HepG2 (cell line): ENCODE measurements around the gene SLC25A25. TPM values are rescaled to one million over a fixed set of nuclear protein-coding genes. Genes with fewer than 3 reads are reported as not detected.

Experiments used
- ATF7-NPFF ChIP-seq: sonication (generic); formaldehyde crosslinking; IDR thresholded peaks from 2 replicates; pipeline ENCODE4 v1.8.1; 2023; ENCODE audit warnings: mild to moderate bottlenecking, low read depth, missing genetic modification reagents, moderate library complexity
- HNF4G ChIP-seq, 2 experiments: sonication (generic) in 1 of 2; formaldehyde crosslinking in 1 of 2; IDR thresholded peaks; 2 replicates each; pipeline versions ENCODE4 v1.4.0 to v1.6.1; 2011 to 2020; ENCODE audit warnings: borderline replicate concordance in 2 of 2, low read depth in 2 of 2, mild to moderate bottlenecking in 2 of 2, low read length in 1 of 2, missing genetic modification reagents in 1 of 2, moderate library complexity in 1 of 2
- MAFF ChIP-seq: IDR thresholded peaks from 2 replicates; pipeline ENCODE4 v1.6.1; 2011; ENCODE audit warnings: low read depth, low read length, improper control_type of control experiment
- NCOA5 ChIP-seq: sonication (generic); formaldehyde crosslinking; IDR thresholded peaks from 2 replicates; pipeline ENCODE4 v1.4.0; 2020; ENCODE audit warnings: missing genetic modification reagents
- NR2F6 ChIP-seq, 2 experiments: IDR thresholded peaks; 2 replicates each; pipeline ENCODE4 v1.6.1; 2016; ENCODE audit warnings: antibody characterized with exemption in 1 of 2, mild to moderate bottlenecking in 1 of 2
- RAD21 ChIP-seq: fragments of 450-650 bp; formaldehyde crosslinking; IDR thresholded peaks from 2 replicates; pipeline ENCODE4 v1.5.0; 2020; ENCODE audit warnings: mild to moderate bottlenecking
- SAP130 ChIP-seq: IDR thresholded peaks from 2 replicates; pipeline ENCODE4 v1.6.1; 2016; ENCODE audit warnings: low read depth
- SIN3A ChIP-seq: IDR thresholded peaks from 2 replicates; pipeline ENCODE4 v1.6.1; 2011; ENCODE audit warnings: low read depth, mild to moderate bottlenecking, control low read depth, low read length, borderline replicate concordance
- SNAI1 ChIP-seq: sonication (generic); formaldehyde crosslinking; IDR thresholded peaks from 2 replicates; pipeline ENCODE4 v1.5.0; 2020; ENCODE audit warnings: mild to moderate bottlenecking, missing genetic modification reagents, borderline replicate concordance
- ZMAT3 ChIP-seq: sonication (generic); formaldehyde crosslinking; conservative IDR thresholded peaks from 2 replicates; pipeline ENCODE4 v1.7.0; 2021; ENCODE audit warnings: missing genetic modification reagents
- ZNF629 ChIP-seq: sonication (generic); formaldehyde crosslinking; conservative IDR thresholded peaks from 2 replicates; pipeline ENCODE4 v1.5.0; 2020; ENCODE audit warnings: missing genetic modification reagents
- ZNF883 ChIP-seq: sonication (generic); formaldehyde crosslinking; IDR thresholded peaks from 2 replicates; pipeline ENCODE4 v1.5.1; 2020; ENCODE audit warnings: mild to moderate bottlenecking, missing genetic modification reagents; ENCODE audit errors: not compliant biosample characterization
- polyA plus RNA-seq, 8 experiments: library from polyadenylated mRNA; depleted of rRNA in 3 of 8; stranded (reverse) in 7 of 8; unstranded in 1 of 8; fragments of >200 nt; fragmentation: Illumina TruSeq in 4 of 8; extraction: Trizol in 4 of 8; gene quantifications; 2 replicates each; pipeline versions ENCODE4 v1.2.1 to v1.2.3, GENCODE V29; 2011 to 2016; ENCODE audit warnings: low read depth in 4 of 8, missing spikeins in 1 of 8, mixed read lengths in 1 of 8; ENCODE audit not compliant: insufficient read depth in 1 of 8
- total RNA-seq, 5 experiments: library from RNA; depleted of rRNA; stranded (reverse); fragments of >200 nt; fragmentation: Illumina TruSeq; extraction: Trizol; gene quantifications; 2 replicates each; pipeline ENCODE4 v1.2.3, GENCODE V29; 2016; ENCODE audit warnings: low read depth in 1 of 5
- TF ChIP-seq, protein P1 (sequence below): sonication (generic); formaldehyde crosslinking; IDR thresholded peaks from 2 replicates; pipeline ENCODE4 v1.4.0; 2020; ENCODE audit warnings: missing genetic modification reagents
- TF ChIP-seq, protein P2 (sequence below): sonication (generic); formaldehyde crosslinking; IDR thresholded peaks from 2 replicates; pipeline ENCODE4 v1.4.0; 2020; ENCODE audit warnings: mild to moderate bottlenecking, missing genetic modification reagents
- TF ChIP-seq, protein P3 (sequence below): sonication (generic); formaldehyde crosslinking; IDR thresholded peaks from 2 replicates; pipeline ENCODE4 v1.5.0; 2020; ENCODE audit warnings: mild to moderate bottlenecking, missing genetic modification reagents, borderline replicate concordance
- TF ChIP-seq, protein P4 (sequence below): sonication (generic); formaldehyde crosslinking; IDR thresholded peaks from 2 replicates; pipeline ENCODE4 v1.4.0; 2020; ENCODE audit warnings: missing genetic modification reagents, borderline replicate concordance

The SLC25A25 gene
- total and polyA plus RNA-seq, 2 of the 13 experiments (the other 11 are each of a cell fraction or from before 2014, with no cell fraction given), result 10.5 to 24.8 TPM

DNA sequence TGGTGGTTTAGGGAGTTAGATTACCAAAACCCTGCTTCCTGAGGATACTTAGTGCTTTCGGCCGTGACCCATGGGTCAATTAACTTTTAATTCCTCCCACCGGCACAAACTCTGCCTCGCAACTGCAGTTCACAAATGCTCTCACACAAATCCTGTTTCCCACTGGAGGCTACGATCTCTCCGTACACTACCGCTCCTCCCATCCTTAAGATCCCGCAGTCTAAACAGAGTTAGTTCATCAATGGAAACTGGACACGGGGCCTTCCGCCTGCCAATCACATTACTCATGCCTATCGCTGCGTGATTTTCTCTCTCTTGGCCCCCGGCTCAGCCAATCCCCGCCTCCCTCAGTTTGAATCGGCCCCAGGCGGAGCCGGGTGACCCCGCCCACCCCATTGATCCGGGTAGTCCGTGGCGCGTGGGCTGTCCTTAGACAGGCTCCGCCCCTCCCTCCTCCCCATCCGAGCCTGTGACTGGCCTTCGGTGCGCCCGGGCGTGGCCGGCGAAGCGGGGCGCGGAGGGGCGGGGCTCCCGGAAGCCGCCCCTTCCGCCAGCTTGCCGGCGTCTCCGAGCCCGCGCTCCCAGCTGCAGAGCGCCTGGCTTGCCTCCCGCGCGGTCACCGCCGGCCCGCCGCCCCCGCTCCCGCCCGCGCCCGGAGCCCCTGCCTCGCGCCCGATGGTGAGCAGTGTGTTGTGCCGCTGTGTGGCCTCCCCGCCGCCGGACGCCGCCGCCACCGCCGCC lies at the start of gene SLC25A25 (continued):
- TF ChIP-seq SIN3A, result 0 out of 2 replicates have a peak, but pooled peaks have one; percentile 38
- TF ChIP-seq ZNF883 (CRISPR knock-in tag), result no peak
- TF ChIP-seq, protein P1, sequence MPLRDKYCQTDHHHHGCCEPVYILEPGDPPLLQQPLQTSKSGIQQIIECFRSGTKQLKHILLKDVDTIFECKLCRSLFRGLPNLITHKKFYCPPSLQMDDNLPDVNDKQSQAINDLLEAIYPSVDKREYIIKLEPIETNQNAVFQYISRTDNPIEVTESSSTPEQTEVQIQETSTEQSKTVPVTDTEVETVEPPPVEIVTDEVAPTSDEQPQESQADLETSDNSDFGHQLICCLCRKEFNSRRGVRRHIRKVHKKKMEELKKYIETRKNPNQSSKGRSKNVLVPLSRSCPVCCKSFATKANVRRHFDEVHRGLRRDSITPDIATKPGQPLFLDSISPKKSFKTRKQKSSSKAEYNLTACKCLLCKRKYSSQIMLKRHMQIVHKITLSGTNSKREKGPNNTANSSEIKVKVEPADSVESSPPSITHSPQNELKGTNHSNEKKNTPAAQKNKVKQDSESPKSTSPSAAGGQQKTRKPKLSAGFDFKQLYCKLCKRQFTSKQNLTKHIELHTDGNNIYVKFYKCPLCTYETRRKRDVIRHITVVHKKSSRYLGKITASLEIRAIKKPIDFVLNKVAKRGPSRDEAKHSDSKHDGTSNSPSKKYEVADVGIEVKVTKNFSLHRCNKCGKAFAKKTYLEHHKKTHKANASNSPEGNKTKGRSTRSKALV (CRISPR knock-in tag), result 0 out of 2 replicates have a peak, but pooled peaks have one; percentile 16
- no peak for TF ChIP-seq MAFF
- TF ChIP-seq, protein P2, sequence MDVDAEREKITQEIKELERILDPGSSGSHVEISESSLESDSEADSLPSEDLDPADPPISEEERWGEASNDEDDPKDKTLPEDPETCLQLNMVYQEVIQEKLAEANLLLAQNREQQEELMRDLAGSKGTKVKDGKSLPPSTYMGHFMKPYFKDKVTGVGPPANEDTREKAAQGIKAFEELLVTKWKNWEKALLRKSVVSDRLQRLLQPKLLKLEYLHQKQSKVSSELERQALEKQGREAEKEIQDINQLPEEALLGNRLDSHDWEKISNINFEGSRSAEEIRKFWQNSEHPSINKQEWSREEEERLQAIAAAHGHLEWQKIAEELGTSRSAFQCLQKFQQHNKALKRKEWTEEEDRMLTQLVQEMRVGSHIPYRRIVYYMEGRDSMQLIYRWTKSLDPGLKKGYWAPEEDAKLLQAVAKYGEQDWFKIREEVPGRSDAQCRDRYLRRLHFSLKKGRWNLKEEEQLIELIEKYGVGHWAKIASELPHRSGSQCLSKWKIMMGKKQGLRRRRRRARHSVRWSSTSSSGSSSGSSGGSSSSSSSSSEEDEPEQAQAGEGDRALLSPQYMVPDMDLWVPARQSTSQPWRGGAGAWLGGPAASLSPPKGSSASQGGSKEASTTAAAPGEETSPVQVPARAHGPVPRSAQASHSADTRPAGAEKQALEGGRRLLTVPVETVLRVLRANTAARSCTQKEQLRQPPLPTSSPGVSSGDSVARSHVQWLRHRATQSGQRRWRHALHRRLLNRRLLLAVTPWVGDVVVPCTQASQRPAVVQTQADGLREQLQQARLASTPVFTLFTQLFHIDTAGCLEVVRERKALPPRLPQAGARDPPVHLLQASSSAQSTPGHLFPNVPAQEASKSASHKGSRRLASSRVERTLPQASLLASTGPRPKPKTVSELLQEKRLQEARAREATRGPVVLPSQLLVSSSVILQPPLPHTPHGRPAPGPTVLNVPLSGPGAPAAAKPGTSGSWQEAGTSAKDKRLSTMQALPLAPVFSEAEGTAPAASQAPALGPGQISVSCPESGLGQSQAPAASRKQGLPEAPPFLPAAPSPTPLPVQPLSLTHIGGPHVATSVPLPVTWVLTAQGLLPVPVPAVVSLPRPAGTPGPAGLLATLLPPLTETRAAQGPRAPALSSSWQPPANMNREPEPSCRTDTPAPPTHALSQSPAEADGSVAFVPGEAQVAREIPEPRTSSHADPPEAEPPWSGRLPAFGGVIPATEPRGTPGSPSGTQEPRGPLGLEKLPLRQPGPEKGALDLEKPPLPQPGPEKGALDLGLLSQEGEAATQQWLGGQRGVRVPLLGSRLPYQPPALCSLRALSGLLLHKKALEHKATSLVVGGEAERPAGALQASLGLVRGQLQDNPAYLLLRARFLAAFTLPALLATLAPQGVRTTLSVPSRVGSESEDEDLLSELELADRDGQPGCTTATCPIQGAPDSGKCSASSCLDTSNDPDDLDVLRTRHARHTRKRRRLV, result no peak
- TF ChIP-seq, protein P3, sequence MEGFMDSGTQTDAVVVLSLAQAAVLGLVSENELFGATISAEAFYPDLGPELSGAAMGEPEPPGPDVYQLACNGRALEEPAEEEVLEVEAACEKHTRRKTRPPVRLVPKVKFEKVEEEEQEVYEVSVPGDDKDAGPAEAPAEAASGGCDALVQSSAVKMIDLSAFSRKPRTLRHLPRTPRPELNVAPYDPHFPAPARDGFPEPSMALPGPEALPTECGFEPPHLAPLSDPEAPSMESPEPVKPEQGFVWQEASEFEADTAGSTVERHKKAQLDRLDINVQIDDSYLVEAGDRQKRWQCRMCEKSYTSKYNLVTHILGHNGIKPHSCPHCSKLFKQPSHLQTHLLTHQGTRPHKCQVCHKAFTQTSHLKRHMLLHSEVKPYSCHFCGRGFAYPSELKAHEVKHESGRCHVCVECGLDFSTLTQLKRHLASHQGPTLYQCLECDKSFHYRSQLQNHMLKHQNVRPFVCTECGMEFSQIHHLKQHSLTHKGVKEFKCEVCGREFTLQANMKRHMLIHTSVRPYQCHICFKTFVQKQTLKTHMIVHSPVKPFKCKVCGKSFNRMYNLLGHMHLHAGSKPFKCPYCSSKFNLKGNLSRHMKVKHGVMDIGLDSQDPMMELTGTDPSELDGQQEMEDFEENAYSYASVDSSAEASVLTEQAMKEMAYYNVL, result no peak
- TF ChIP-seq NR2F6 (IDR thresholded peaks at IDR 0.05), result no peak
- no peak for TF ChIP-seq NR2F6 (CRISPR knock-in tag; IDR thresholded peaks at IDR 0.05)
- no peak for TF ChIP-seq SNAI1 (CRISPR knock-in tag)
- no peak for TF ChIP-seq HNF4G (IDR thresholded peaks at IDR 0.05; ENCODE audit: borderline replicate concordance, low read depth, low read length)
- no peak for TF ChIP-seq HNF4G (CRISPR knock-in tag; IDR thresholded peaks at IDR 0.05; ENCODE audit: borderline replicate concordance, low read depth)
- peak; percentile 85 for TF ChIP-seq SAP130 (CRISPR knock-in tag)
- TF ChIP-seq ATF7-NPFF (CRISPR knock-in tag), result peak; percentile 33; the same call in 1 of the 2 replicates
- TF ChIP-seq ZMAT3 (CRISPR knock-in tag), result no peak; the same call in 1 of the 2 replicates
- 0 out of 2 replicates have a peak, but pooled peaks have one; percentile 41 for TF ChIP-seq RAD21 (CRISPR knock-in tag)
- TF ChIP-seq, protein P4, sequence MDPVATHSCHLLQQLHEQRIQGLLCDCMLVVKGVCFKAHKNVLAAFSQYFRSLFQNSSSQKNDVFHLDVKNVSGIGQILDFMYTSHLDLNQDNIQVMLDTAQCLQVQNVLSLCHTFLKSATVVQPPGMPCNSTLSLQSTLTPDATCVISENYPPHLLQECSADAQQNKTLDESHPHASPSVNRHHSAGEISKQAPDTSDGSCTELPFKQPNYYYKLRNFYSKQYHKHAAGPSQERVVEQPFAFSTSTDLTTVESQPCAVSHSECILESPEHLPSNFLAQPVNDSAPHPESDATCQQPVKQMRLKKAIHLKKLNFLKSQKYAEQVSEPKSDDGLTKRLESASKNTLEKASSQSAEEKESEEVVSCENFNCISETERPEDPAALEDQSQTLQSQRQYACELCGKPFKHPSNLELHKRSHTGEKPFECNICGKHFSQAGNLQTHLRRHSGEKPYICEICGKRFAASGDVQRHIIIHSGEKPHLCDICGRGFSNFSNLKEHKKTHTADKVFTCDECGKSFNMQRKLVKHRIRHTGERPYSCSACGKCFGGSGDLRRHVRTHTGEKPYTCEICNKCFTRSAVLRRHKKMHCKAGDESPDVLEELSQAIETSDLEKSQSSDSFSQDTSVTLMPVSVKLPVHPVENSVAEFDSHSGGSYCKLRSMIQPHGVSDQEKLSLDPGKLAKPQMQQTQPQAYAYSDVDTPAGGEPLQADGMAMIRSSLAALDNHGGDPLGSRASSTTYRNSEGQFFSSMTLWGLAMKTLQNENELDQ (CRISPR knock-in tag), result no peak
- no peak for TF ChIP-seq NCOA5 (CRISPR knock-in tag)
- no peak for TF ChIP-seq ZNF629 (CRISPR knock-in tag)
